Loucy (cell line): ENCODE measurements around the gene BACE2.

Experiments
- H2AFZ ChIP-seq: fragments of 200-600 bp; sonication (generic); 2 replicates; pipeline ENCODE4 v1.6.0; 2016; ENCODE audit warnings: antibody characterized with exemption, mild to moderate bottlenecking, low read length, moderate library complexity
- H3F3A ChIP-seq: fragments of 200-600 bp; 2 replicates; pipeline ENCODE4 v1.6.0; 2016; ENCODE audit warnings: antibody characterized with exemption, low read depth, mild to moderate bottlenecking
- H3K27me3 ChIP-seq: fragments of 200-600 bp; sonication (generic); 2 replicates; pipeline ENCODE4 v1.6.1; 2014; ENCODE audit warnings: low read length, mild to moderate bottlenecking; ENCODE audit not compliant: insufficient read depth, poor library complexity, severe bottlenecking
- H3K36me3 ChIP-seq: fragments of 200-600 bp; sonication (generic); 2 replicates; pipeline ENCODE4 v1.6.1; 2016; ENCODE audit warnings: low read length; ENCODE audit not compliant: insufficient read depth
- H3K4me1 ChIP-seq: fragments of 200-600 bp; sonication (generic); 2 replicates; pipeline ENCODE4 v1.5.1; 2014; ENCODE audit warnings: low read length, mild to moderate bottlenecking; ENCODE audit not compliant: insufficient read depth, poor library complexity, severe bottlenecking
- H3K4me2 ChIP-seq: fragments of 200-600 bp; sonication (generic); 2 replicates; pipeline ENCODE4 v1.6.0; 2014; ENCODE audit warnings: antibody characterized with exemption, low read length, low read depth, mild to moderate bottlenecking; ENCODE audit not compliant: poor library complexity, severe bottlenecking
- H3K4me3 ChIP-seq: fragments of 200-600 bp; sonication (generic); 2 replicates; pipeline ENCODE4 v1.5.1; 2014; ENCODE audit warnings: low read length, mild to moderate bottlenecking, mixed read lengths; ENCODE audit not compliant: poor library complexity, severe bottlenecking
- H3K79me2 ChIP-seq: fragments of 200-600 bp; sonication (generic); 2 replicates; pipeline ENCODE4 v1.6.1; 2014; ENCODE audit warnings: low read length; ENCODE audit not compliant: insufficient read depth
- H3K9ac ChIP-seq: fragments of 200-600 bp; sonication (generic); 2 replicates; pipeline ENCODE4 v1.6.0; 2014; ENCODE audit warnings: mild to moderate bottlenecking, low read depth, low read length, moderate library complexity; ENCODE audit not compliant: poor library complexity, severe bottlenecking
- H3K9me2 ChIP-seq: fragments of 200-600 bp; sonication (generic); replicated peaks from 2 replicates; pipeline ENCODE4 v1.6.1; 2016; ENCODE audit warnings: low read depth, low read length, mixed read lengths
- H3K9me3 ChIP-seq: fragments of 200-600 bp; sonication (generic); 2 replicates; pipeline ENCODE4 v1.6.1; 2014; ENCODE audit warnings: mild to moderate bottlenecking, antibody characterized with exemption, low read length, low read depth; ENCODE audit not compliant: insufficient read depth
- H4K20me1 ChIP-seq: fragments of 200-600 bp; sonication (generic); 2 replicates; pipeline ENCODE4 v1.6.0; 2014; ENCODE audit warnings: antibody characterized with exemption, low read length, mild to moderate bottlenecking; ENCODE audit not compliant: insufficient read depth, poor library complexity, severe bottlenecking
- CTCF ChIP-seq: fragments of 200-600 bp; sonication (generic); conservative IDR thresholded peaks from 2 replicates; pipeline ENCODE4 v1.5.1; 2014; ENCODE audit warnings: mild to moderate bottlenecking, antibody characterized with exemption, low read length
- EZH2phosphoT487 ChIP-seq: fragments of 200-600 bp; IDR thresholded peaks from 2 replicates; pipeline ENCODE4 v1.6.1; 2018; ENCODE audit warnings: antibody characterized with exemption, mild to moderate bottlenecking, moderate library complexity, borderline replicate concordance

The BACE2 gene

GRCh38 chr21:41226853-41227252, 58.9 kb downstream of the BACE2 start:
- no peaks in the 10 kb centered on the region for H3K9me2 ChIP-seq
- H3K79me2 ChIP-seq, result no peaks in the 10 kb centered on the region
- H2AFZ ChIP-seq, result no peak overlapping the region
- H3F3A ChIP-seq, result no peaks in the 10 kb centered on the region
- no peak overlapping the region for H3K9ac ChIP-seq
- H3K4me3 ChIP-seq, result no peak overlapping the region
- H3K4me1 ChIP-seq, result peaks cover 19% of the 10 kb centered on the region
- H4K20me1 ChIP-seq, result no peaks in the 10 kb centered on the region
- no peak overlapping the region for H3K4me2 ChIP-seq
- H3K9me3 ChIP-seq, result no peaks in the 10 kb centered on the region
- no peaks in the 10 kb centered on the region for H3K36me3 ChIP-seq
- H3K27me3 ChIP-seq, result no peaks in the 10 kb centered on the region
- no peak for TF ChIP-seq EZH2phosphoT487
- TF ChIP-seq CTCF, result no peak

- TF ChIP-seq EZH2phosphoT487 (no peak), CTCF (no peak)
- Histone ChIP-seq H3K4me3 (no peak overlapping the region), H3K27me3 (no peaks in the 10 kb centered on the region), H3F3A (no peaks in the 10 kb centered on the region), H3K4me2 (no peak overlapping the region), H3K9ac (no peak overlapping the region), H3K79me2 (no peaks in the 10 kb centered on the region), H3K9me2 (no peaks in the 10 kb centered on the region), H3K4me1 (peaks cover 19% of the 10 kb centered on the region), H3K36me3 (no peaks in the 10 kb centered on the region), H4K20me1 (no peaks in the 10 kb centered on the region), H3K9me3 (no peaks in the 10 kb centered on the region), H2AFZ (no peak overlapping the region)
Measured at GRCh38 chr21:41227357-41228005, 59.5 kb downstream of the BACE2 start.

- Histone ChIP-seq H3K9ac (no peak overlapping the region), H4K20me1 (no peaks in the 10 kb centered on the region), H3K9me2 (no peaks in the 10 kb centered on the region), H3K4me3 (no peak overlapping the region), H2AFZ (no peak overlapping the region), H3K4me2 (no peak overlapping the region), H3K27me3 (no peaks in the 10 kb centered on the region), H3F3A (no peaks in the 10 kb centered on the region), H3K79me2 (no peaks in the 10 kb centered on the region), H3K4me1 (peaks cover 19% of the 10 kb centered on the region), H3K36me3 (no peaks in the 10 kb centered on the region), H3K9me3 (no peaks in the 10 kb centered on the region)
- TF ChIP-seq EZH2phosphoT487 (no peak), CTCF (no peak)
Measured at GRCh38 chr21:41228006-41228370, 60.0 kb downstream of the BACE2 start.
